Measurements from ENCODE around the gene SPCS3. TPM values are rescaled to one million over a fixed set of nuclear protein-coding genes. Genes with fewer than 3 reads are reported as not detected.

SPCS3 gene
- total and polyA plus RNA-seq, 2 experiments from 2014 or later, result 62.5 to 79.9 TPM

- TF ChIP-seq ZNF462 (CRISPR knock-in tag; IDR thresholded peaks at IDR 0.05), result no peak
- TF ChIP-seq CREB1 (CRISPR knock-in tag; IDR thresholded peaks at IDR 0.05; ENCODE audit: low read depth), result no peak
Observed at GRCh38 chr4:176302283-176303275, 17.2 kb upstream of the SPCS3 start (continued).

DNA sequence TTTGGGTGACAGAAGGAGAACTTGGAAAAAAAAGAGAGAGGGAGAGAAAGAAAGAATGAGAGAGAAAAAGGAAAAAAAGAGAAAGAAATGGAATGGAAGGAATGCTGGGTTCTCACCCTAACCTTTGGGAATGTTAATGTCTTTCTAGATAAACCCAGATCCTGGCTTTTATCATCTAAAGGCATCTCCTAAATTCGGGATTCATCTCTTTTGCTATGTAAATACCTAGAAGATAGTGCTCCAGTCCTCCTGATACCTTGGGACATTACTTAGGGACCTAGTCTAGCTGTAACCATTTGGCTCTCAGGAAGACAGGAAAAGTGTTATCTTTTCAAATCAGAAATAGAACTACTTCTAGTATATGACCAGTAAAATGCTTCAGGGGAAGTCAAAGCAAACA is 15.8 kb upstream of the SPCS3 start:
- peaks cover 14% of the 10 kb centered on the region for H3K27me3 Mint-ChIP-seq (ENCODE audit: insufficient read depth, low read depth, poor library complexity)
- no peak for TF ChIP-seq STAT1 (IDR thresholded peaks at IDR 0.05; ENCODE audit: unreplicated experiment)
- TF ChIP-seq EZH2 (IDR thresholded peaks at IDR 0.05; ENCODE audit: low read depth, unreplicated experiment), result no peak
- no peak for TF ChIP-seq ETS1 (IDR thresholded peaks at IDR 0.05)
- peak; percentile 48; the same call in 1 of the 2 replicates for TF ChIP-seq POLR2AphosphoS5 (IDR thresholded peaks at IDR 0.05; ENCODE audit: low read depth)
- TF ChIP-seq NANOG (IDR thresholded peaks at IDR 0.05; ENCODE audit: borderline replicate concordance), result peak; percentile 61
- no peak for TF ChIP-seq CREB1 (CRISPR knock-in tag; IDR thresholded peaks at IDR 0.05; ENCODE audit: low read depth)
- no peak for TF ChIP-seq JUNB (IDR thresholded peaks at IDR 0.05; ENCODE audit: unreplicated experiment)
- no peak for TF ChIP-seq ZNF114 (CRISPR knock-in tag; IDR thresholded peaks at IDR 0.05)

More for the DNA sequence above, 15.8 kb upstream of the SPCS3 start:
- peak; percentile 82 for ATAC-seq
- no peak overlapping the region for H3K4me3 ChIP-seq
- H3K4me3 Mint-ChIP-seq, result no peak overlapping the region
- no peaks in the 10 kb centered on the region for H3K36me3 Mint-ChIP-seq (ENCODE audit: low read depth)
- no peaks in the 10 kb centered on the region for H3F3A ChIP-seq (replicated peaks; ENCODE audit: low read depth)
- no peak overlapping the region for H2AFZ ChIP-seq
- H3K27ac ChIP-seq (ENCODE audit: low read depth), result no peak overlapping the region
- no peaks in the 10 kb centered on the region; the same call in 2 of the 3 replicates for H3K9me3 Mint-ChIP-seq
- no peaks in the 10 kb centered on the region for H3K9me2 ChIP-seq (ENCODE audit: insufficient read depth)
- no peak overlapping the region for H3K27ac Mint-ChIP-seq
- H3K36me3 ChIP-seq (ENCODE audit: insufficient read depth), result no peaks in the 10 kb centered on the region
- peaks cover 17% of the 10 kb centered on the region for H3K4me1 Mint-ChIP-seq
- peaks cover 8% of the 10 kb centered on the region for H3K4me1 ChIP-seq (ENCODE audit: insufficient read depth)
- DNase-seq (ENCODE audit: low spot score), result peak; percentile 79
- no peaks in the 10 kb centered on the region; the same call in 1 of the 2 replicates for H4K20me1 ChIP-seq (replicated peaks; ENCODE audit: insufficient read depth)
- H3K27me3 ChIP-seq (ENCODE audit: insufficient read depth), result peaks cover 62% of the 10 kb centered on the region
- H3K4me2 ChIP-seq, result no peak overlapping the region
- no peaks in the 10 kb centered on the region for H3K79me2 ChIP-seq (replicated peaks; ENCODE audit: insufficient read depth)

Data from GM23338 (cell line).